SK-N-SH (cell line): Measurements from ENCODE around the gene UBTD2.

Experiments
- CTCF ChIP-seq: fragments of 200-600 bp; sonication (generic); IDR thresholded peaks from 2 replicates; pipeline ENCODE4 v1.6.1; 2017; ENCODE audit warnings: antibody characterized with exemption, mild to moderate bottlenecking, moderate library complexity
- FOSL2 ChIP-seq: IDR thresholded peaks from 2 replicates; pipeline ENCODE4 v1.4.0; 2012; ENCODE audit warnings: low read depth, mild to moderate bottlenecking, moderate library complexity, borderline replicate concordance
- YY1 ChIP-seq: IDR thresholded peaks from 2 replicates; pipeline ENCODE4 v1.4.0; 2012; ENCODE audit warnings: low read depth, mild to moderate bottlenecking

GRCh38 chr5:172224996-172225395 is 58.6 kb downstream of the UBTD2 start:
- TF ChIP-seq CTCF: no peak
- no peak for TF ChIP-seq YY1
- no peak for TF ChIP-seq FOSL2
